HepG2 (cell line): ENCODE measurements around the gene GNAI2. TPM values are rescaled to one million over a fixed set of nuclear protein-coding genes. Genes with fewer than 3 reads are reported as not detected.

Experiments
- FOXA3 ChIP-seq: IDR thresholded peaks from 2 replicates; pipeline ENCODE4 v1.6.1; 2016; ENCODE audit warnings: missing genetic modification reagents, missing compliant biosample characterization
- FOXM1 ChIP-seq: sonication (generic); formaldehyde crosslinking; IDR thresholded peaks from 2 replicates; pipeline ENCODE4 v1.5.0; 2020; ENCODE audit warnings: missing genetic modification reagents
- GPBP1L1 ChIP-seq: sonication (generic); formaldehyde crosslinking; IDR thresholded peaks from 2 replicates; pipeline ENCODE4 v1.5.0; 2020; ENCODE audit warnings: mild to moderate bottlenecking, missing genetic modification reagents
- HHEX ChIP-seq: IDR thresholded peaks from 2 replicates; pipeline ENCODE4 v1.6.1; 2016; ENCODE audit warnings: control low read depth
- IKZF4 ChIP-seq: sonication (generic); formaldehyde crosslinking; IDR thresholded peaks from 2 replicates; pipeline ENCODE4 v1.5.1; 2020; ENCODE audit warnings: borderline replicate concordance, mild to moderate bottlenecking, low read depth, missing genetic modification reagents; ENCODE audit errors: not compliant biosample characterization
- KLF15 ChIP-seq: sonication (generic); formaldehyde crosslinking; IDR thresholded peaks from 2 replicates; pipeline ENCODE4 v1.8.1; 2023; ENCODE audit warnings: borderline replicate concordance, mild to moderate bottlenecking, inconsistent platforms, missing genetic modification reagents, mixed read lengths
- NBN ChIP-seq: fragments of 450-650 bp; conservative IDR thresholded peaks from 2 replicates; pipeline ENCODE4 v1.6.1; 2017
- SALL1 ChIP-seq: sonication (generic); formaldehyde crosslinking; IDR thresholded peaks from 2 replicates; pipeline ENCODE4 v1.8.0; 2022; ENCODE audit warnings: mild to moderate bottlenecking, missing genetic modification reagents
- SKIL ChIP-seq: sonication (generic); formaldehyde crosslinking; IDR thresholded peaks from 2 replicates; pipeline ENCODE4 v1.8.0; 2022; ENCODE audit warnings: missing genetic modification reagents, mild to moderate bottlenecking, moderate library complexity, borderline replicate concordance
- SMAD1 ChIP-seq: sonication (generic); formaldehyde crosslinking; IDR thresholded peaks from 2 replicates; pipeline ENCODE4 v1.4.0; 2020; ENCODE audit warnings: missing genetic modification reagents, low read depth, mild to moderate bottlenecking, borderline replicate concordance
- TAF1 ChIP-seq: sonication (generic); formaldehyde crosslinking; IDR thresholded peaks from 2 replicates; pipeline ENCODE4 v1.4.0; 2020; ENCODE audit warnings: missing genetic modification reagents
- ZBTB39 ChIP-seq: sonication (generic); formaldehyde crosslinking; IDR thresholded peaks from 2 replicates; pipeline ENCODE4 v1.5.0; 2020; ENCODE audit warnings: missing genetic modification reagents
- ZNF280D ChIP-seq: sonication (generic); formaldehyde crosslinking; IDR thresholded peaks from 2 replicates; pipeline ENCODE4 v1.5.1; 2020; ENCODE audit warnings: mild to moderate bottlenecking, missing genetic modification reagents
- ZNF552 ChIP-seq: sonication (generic); formaldehyde crosslinking; IDR thresholded peaks from 2 replicates; pipeline ENCODE4 v1.9.0; 2022; ENCODE audit warnings: missing genetic modification reagents, mild to moderate bottlenecking, borderline replicate concordance
- ZNF652 ChIP-seq: IDR thresholded peaks from 2 replicates; pipeline ENCODE4 v1.6.1; 2016; ENCODE audit warnings: low read depth, borderline replicate concordance
- ZNF841 ChIP-seq: sonication (generic); formaldehyde crosslinking; IDR thresholded peaks from 2 replicates; pipeline ENCODE4 v1.8.1; 2023; ENCODE audit warnings: missing genetic modification reagents, borderline replicate concordance
- polyA plus RNA-seq, 8 experiments: library from polyadenylated mRNA; depleted of rRNA in 3 of 8; stranded (reverse) in 7 of 8; unstranded in 1 of 8; fragments of >200 nt; fragmentation: Illumina TruSeq in 4 of 8; extraction: Trizol in 4 of 8; gene quantifications; 2 replicates each; pipeline versions ENCODE4 v1.2.1 to v1.2.3, GENCODE V29; 2011 to 2016; ENCODE audit warnings: low read depth in 4 of 8, missing spikeins in 1 of 8, mixed read lengths in 1 of 8; ENCODE audit not compliant: insufficient read depth in 1 of 8
- total RNA-seq, 5 experiments: library from RNA; depleted of rRNA; stranded (reverse); fragments of >200 nt; fragmentation: Illumina TruSeq; extraction: Trizol; gene quantifications; 2 replicates each; pipeline ENCODE4 v1.2.3, GENCODE V29; 2016; ENCODE audit warnings: low read depth in 1 of 5

GNAI2 gene
- total and polyA plus RNA-seq, 2 of the 13 experiments (the other 11 are each of a cell fraction or from before 2014, with no cell fraction given) = 51.1 to 66.2 TPM

GRCh38 chr3:50202353-50203112, 33.5 kb upstream of the GNAI2 start (continued):
- TF ChIP-seq ZNF280D (CRISPR knock-in tag) (no peak), GPBP1L1 (CRISPR knock-in tag) (no peak), SMAD1 (CRISPR knock-in tag) (no peak), ZNF552 (CRISPR knock-in tag) (no peak), KLF15 (CRISPR knock-in tag) (no peak), ZNF841 (no peak), SKIL (CRISPR knock-in tag) (no peak), HHEX (CRISPR knock-in tag) (no peak), ZBTB39 (CRISPR knock-in tag) (no peak), TAF1 (no peak), SALL1 (CRISPR knock-in tag) (no peak), ZNF652 (no peak), FOXA3 (CRISPR knock-in tag) (no peak), FOXM1 (no peak), IKZF4 (CRISPR knock-in tag) (no peak), NBN (no peak)
